ENCODE measurements around the gene SQSTM1.
"Not testable (repeated sequence)": the region's sequence is repeated elsewhere in the genome, so short reads cannot be mapped to it uniquely, and the experiment has no call there.

SQSTM1 gene

GRCh38 chr5:179858586-179859427 is 38.1 kb downstream of the SQSTM1 start, which contains the start of gene MRNIP:
MRNIP (minus strand) TSS chr5:179858817; CDS start chr5:179858796, 21 bp downstream.
- DNase-seq (ENCODE audit: low read depth): peak; percentile 89

GRCh38 chr5:179860301-179860700 is 39.6 kb downstream of the SQSTM1 start:
- no peak for DNase-seq (ENCODE audit: low read depth)

- DNase-seq (ENCODE audit: low read depth): no peak
These were observed 41.6 kb downstream of the SQSTM1 start for GRCh38 chr5:179862296-179862695.

DNA sequence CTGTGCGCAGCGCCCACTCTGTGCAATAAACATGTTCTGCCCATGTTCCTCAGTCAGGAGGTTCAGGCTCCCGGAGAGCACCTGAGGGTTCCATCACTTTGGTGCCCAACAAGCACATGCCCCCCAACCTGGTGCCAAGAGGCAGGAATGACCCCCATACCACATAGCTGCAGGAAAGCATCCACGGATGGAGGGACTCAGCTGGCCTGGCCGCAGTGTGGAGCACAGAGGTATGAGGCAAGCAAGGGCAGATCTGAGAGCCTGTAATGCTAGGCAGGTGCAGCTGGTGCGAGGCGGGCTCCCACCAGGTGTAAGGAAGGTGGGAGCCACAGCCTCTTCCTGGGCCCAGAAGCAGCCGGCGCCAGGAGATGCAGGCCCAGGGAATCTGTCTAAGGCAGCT is 42.2 kb downstream of the SQSTM1 start:
- no peak for DNase-seq (ENCODE audit: low read depth)

DNA sequence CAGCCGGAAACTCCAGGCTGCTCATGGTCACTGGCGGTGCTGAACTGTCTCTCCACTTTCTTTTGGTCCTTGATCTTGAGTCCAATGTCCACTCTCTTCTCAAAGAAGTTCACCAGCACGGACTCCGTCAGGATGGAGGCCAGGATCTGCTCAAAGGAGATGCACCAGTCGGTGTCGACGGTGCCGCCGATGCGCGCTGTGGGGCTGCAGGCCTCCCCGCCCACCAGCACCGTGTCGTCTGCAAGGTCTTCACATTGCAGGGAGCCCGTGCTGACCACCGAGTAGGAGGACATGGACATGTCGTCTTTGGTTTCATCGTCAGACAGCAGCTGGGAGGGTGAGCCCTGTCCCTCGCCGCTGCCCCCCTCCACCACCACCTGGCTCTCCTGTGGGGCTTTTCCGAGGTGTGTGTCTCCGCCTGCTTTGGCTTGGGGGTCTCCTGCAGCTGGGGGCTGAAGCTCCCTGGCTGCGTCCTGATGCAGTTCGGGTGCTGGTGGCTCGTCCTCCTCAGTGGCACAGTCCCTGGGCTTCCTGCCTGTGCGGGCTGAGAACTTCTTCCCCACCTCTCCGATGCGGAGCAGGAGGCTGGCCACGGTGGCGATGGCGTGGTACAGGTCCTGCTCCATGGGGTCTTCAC is 42.9 kb downstream of the SQSTM1 start:
- DNase-seq (ENCODE audit: low read depth): no peak

DNA sequence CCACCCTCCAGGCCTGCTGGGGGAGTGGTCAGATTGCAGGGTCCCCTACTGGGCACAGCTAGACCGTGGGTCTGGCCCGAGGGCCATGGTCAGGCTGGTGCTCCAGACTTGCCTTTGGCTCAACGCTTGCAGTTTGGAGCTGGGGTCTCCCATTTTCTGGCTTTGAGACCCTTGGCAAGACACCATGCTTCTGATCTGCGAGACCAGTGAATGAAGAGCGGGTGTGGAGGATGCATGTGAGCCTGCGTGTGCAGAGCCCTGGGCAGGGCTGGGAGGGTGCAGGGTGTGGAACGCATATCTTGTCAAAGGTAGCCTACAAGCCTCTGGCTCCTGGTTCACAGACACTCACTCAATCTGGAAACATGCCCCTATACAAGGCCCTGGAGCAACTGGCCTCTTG is 44.0 kb downstream of the SQSTM1 start:
- DNase-seq (ENCODE audit: low read depth): no peak

- no peak for DNase-seq (ENCODE audit: low read depth)
These were observed 45.0 kb downstream of the SQSTM1 start for GRCh38 chr5:179865491-179866240.

DNA sequence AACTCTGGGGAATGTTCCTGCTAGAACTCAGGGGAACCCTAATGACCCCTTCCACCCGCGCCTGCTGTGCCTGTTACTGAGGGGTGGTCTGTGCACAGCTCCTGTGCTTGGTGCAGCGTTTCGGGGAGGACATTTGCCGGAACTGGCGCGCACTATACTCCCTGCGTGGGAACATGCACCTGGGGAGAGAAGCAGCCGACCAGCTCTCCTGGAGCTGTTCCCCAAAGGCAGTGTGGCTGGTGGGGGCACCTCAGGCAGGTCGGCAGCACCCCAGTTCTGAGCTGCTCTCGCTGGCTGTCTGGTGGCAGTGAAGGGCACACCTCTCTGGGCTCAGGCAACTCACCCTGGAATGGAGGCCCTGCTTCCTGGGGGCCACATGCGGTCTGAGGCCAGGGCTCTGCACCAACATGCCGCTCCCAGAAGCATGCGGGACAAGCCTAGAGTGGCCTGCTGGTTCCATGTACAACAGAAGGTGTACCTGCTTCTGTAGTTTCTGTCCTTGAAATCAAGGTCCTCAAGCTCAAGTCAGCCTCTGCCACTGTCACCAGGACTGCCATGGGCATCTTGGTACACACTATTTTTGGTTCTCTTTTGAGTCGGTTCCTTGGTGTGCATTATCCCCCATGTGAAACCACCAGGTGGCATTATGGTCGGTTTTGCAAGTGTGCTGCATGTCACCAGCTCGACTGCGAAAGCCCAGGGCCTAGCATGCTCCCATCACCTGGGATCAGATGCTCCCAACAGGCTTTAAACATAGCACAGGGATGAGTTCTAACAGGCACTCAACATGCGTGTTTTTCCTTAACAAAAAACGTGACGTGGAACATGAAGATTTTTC is 45.8 kb downstream of the SQSTM1 start:
- no peak for DNase-seq (ENCODE audit: low read depth)

GRCh38 chr5:179867079-179867465 is 46.4 kb downstream of the SQSTM1 start:
- no peak for DNase-seq (ENCODE audit: low read depth)

GRCh38 chr5:179867476-179867875 is 46.8 kb downstream of the SQSTM1 start:
- no peak for DNase-seq (ENCODE audit: low read depth)

DNA sequence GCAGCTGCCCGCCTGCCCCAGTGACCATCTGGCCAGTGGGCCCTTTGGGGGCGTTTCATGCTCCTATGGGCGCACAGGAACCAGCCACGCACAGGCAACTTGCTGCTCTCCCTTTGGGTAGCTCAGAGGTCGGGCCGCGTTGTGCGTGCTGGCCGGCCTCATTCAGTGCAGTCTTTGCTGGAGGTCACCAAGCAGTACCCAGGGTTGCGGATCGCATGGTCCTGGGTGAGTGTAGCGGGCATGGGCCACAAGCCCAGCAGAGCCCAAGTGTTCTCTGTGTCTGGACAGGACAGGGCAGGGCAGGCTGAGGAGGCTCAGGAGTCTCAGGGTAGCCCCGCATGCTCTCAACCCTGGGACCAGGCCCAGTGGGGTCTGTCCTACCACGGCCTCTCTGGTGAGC is 47.8 kb downstream of the SQSTM1 start:
- DNase-seq (ENCODE audit: low read depth): no peak

GRCh38 chr5:179869101-179869500 is 48.4 kb downstream of the SQSTM1 start:
- DNase-seq (ENCODE audit: low read depth): no peak

GRCh38 chr5:179869641-179870402 is 49.1 kb downstream of the SQSTM1 start:
- no peak for DNase-seq (ENCODE audit: low read depth)

DNA sequence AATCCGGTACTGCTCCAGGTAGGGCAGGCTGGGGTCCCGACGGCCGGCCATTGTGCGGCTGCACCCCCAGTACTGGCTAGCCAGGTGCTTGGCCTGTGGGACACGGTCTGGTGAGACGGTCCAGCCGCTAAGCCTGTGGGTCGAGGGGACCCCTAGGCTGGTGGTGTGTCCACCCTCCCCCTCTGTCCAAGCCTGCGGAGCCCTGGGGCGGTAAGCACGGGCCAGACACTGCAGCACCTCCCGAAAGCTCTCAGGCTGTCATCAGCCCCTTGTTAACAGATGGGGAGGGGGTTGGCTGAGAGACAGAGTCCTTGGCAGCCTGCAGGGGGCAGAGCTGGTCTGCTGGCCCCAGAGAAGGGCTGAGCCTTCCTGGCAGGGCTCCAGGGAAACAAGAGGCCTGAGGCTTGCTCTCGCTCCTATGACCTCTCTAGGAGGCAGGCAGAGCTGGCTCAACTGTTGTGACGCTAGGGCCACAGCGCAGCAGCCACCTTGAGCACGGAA is 49.7 kb downstream of the SQSTM1 start:
- DNase-seq (ENCODE audit: low read depth): no peak

GRCh38 chr5:179870952-179871351 is 50.2 kb downstream of the SQSTM1 start:
- DNase-seq (ENCODE audit: low read depth): no peak

- DNase-seq (ENCODE audit: low read depth): not testable (repeated sequence)
These were observed 50.8 kb downstream of the SQSTM1 start for GRCh38 chr5:179871533-179871932.

- no peak for DNase-seq (ENCODE audit: low read depth)
These were observed 51.5 kb downstream of the SQSTM1 start for GRCh38 chr5:179872055-179872827.

DNA sequence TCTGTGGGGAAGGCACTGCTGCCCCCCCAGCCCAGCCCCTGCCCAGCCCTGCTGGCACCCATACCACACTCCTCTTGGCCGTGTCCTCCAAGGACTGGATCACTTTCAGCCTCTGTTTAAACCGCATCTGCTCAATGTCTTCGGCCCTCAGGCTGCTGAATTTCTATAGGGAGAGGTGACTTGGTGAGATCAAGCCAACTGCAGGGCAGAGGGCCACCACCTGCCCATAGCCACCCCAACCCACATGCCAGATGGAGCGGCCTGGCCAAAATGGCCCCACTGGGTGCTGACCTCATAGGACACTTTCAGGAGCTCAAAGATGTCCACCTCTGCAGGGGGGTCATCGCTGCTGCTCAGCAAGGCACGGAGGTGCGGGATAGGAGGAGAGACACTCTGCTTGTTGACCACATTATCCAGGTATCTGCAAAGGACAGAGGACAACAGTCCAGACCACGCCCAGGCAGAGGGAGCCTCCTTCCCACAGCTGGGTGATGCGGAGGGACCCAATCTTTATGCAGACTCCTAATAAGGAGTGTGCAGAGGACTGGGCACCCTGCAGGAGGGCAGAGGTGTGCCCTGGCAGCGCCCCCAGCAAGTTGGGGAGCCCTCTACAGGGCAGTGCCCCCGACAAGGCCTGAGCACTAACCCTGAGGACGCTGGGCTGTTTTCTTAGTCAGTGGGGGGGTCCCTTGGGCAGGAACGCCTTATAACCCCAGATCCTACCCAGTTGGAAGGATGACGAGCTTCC is 52.3 kb downstream of the SQSTM1 start:
- DNase-seq (ENCODE audit: low read depth): no peak

GRCh38 chr5:179873588-179874110 is 52.9 kb downstream of the SQSTM1 start:
- no peak for DNase-seq (ENCODE audit: low read depth)
